Measurements from ENCODE around the gene CCDC92. TPM values are rescaled to one million over a fixed set of nuclear protein-coding genes. Genes with fewer than 3 reads are reported as not detected.

Gene CCDC92
- total and polyA plus RNA-seq, 2 of the 8 experiments (the other 6 are each of a cell fraction or from before 2014, with no cell fraction given): 0.43 to 0.51 TPM

- no peak overlapping the region for H2AFZ ChIP-seq (ENCODE audit: low read length)
- no peak for FAIRE-seq
Observed at GRCh38 chr12:123989168-123989567, 16.5 kb upstream of the CCDC92 start.

More at GRCh38 chr12:123989168-123989567, 16.5 kb upstream of the CCDC92 start:
- no peaks in the 10 kb centered on the region for H3K79me1 ChIP-seq (ENCODE audit: low read depth, low read length)
- H3K9me3 ChIP-seq (ENCODE audit: insufficient read depth in 2 of 2, low read depth in 1 of 2, low read length in 1 of 2): no peaks in the 10 kb centered on the region
- H2BK15ac ChIP-seq (ENCODE audit: low read length): no peak overlapping the region
- H4K91ac ChIP-seq (replicated peaks; ENCODE audit: insufficient read length, low read length): no peak overlapping the region
- H2BK5ac ChIP-seq (ENCODE audit: low read depth, low read length): no peak overlapping the region
- no peak overlapping the region for H4K5ac ChIP-seq (ENCODE audit: insufficient read length, low read depth, low read length)
- CTCF ChIA-PET (ENCODE audit: partially characterized antibody): interaction anchor here (0.6 kb wide), 1 partner anchor 1095 kb away, joined by 4 read pairs; no protein-coding TSS in a partner anchor
- H3K79me2 ChIP-seq (ENCODE audit: control insufficient read depth in 1 of 2, insufficient read depth in 2 of 2, low read length in 2 of 2): no peaks in the 10 kb centered on the region
- peaks cover 0 to 3% (median 0%) of the 10 kb centered on the region in 4 experiments; a peak in 2 of 8 replicates for H3K36me3 ChIP-seq (ENCODE audit: control insufficient read depth in 2 of 4, insufficient read depth in 4 of 4, low read length in 3 of 4)
- H3K56ac ChIP-seq (replicated peaks; ENCODE audit: insufficient read length, low read depth, low read length): no peak overlapping the region
- no peak overlapping the region for H3K4me2 ChIP-seq (ENCODE audit: insufficient read depth in 1 of 2, low read depth in 2 of 2, low read length in 2 of 2)
- POLR2A ChIA-PET (ENCODE audit: partially characterized antibody): no interaction called here
- H2BK20ac ChIP-seq (ENCODE audit: low read length): no peak overlapping the region
- no peak overlapping the region for H3K18ac ChIP-seq (ENCODE audit: extremely low read depth, low read length)
- TF ChIP-seq RXRA (IDR thresholded peaks at IDR 0.05; ENCODE audit: insufficient read depth, low read depth, low read length) (no peak), KDM5A (IDR thresholded peaks at IDR 0.05; ENCODE audit: low read length) (no peak), SP4 (IDR thresholded peaks at IDR 0.05; ENCODE audit: low read length) (no peak), SAP30 (IDR thresholded peaks at IDR 0.05; ENCODE audit: insufficient read depth, insufficient replicate concordance, low read length) (no peak), KDM4A (IDR thresholded peaks at IDR 0.05; ENCODE audit: low read depth, low read length, severe bottlenecking) (no peak), SRF (IDR thresholded peaks at IDR 0.05; ENCODE audit: low read depth, low read length) (no peak), CHD2 (IDR thresholded peaks at IDR 0.05; ENCODE audit: low read length) (no peak), POLR2A (IDR thresholded peaks at IDR 0.05; ENCODE audit: control extremely low read depth in 1 of 2, low read depth in 2 of 2, low read length in 2 of 2) (no peak)
- H3K4ac ChIP-seq (replicated peaks; ENCODE audit: insufficient read length, low read depth, low read length): no peak overlapping the region
- 79% methylated on average over 5 of the region's 5 CpGs; no CpG with 5 or more reads in 1 of the 2 experiments for WGBS, 2 experiments (ENCODE audit: extremely low coverage in 1 of 2, insufficient coverage in 1 of 2, insufficient read length in 1 of 2, insufficient replicate concordance in 2 of 2, low coverage in 1 of 2, low lambda C conversion rate in 2 of 2, missing lambda C conversion rate in 1 of 2)
- H3K9ac ChIP-seq (replicated peaks in 1 of 4; ENCODE audit: extremely low read depth in 1 of 4, low read depth in 3 of 4, low read length in 3 of 4): no peak overlapping the region
- H4K8ac ChIP-seq (ENCODE audit: extremely low read depth, insufficient read depth, low read length): no peak overlapping the region
- no peaks in the 10 kb centered on the region for H3K27me3 ChIP-seq (replicated peaks in 1 of 4; ENCODE audit: control insufficient read depth in 3 of 4, extremely low read depth in 1 of 4, insufficient read depth in 3 of 4, low read length in 3 of 4)
- H3K23me2 ChIP-seq (ENCODE audit: low read depth, low read length): no peaks in the 10 kb centered on the region
- H2AK5ac ChIP-seq (ENCODE audit: low read depth, low read length): no peak overlapping the region
- H2BK12ac ChIP-seq (ENCODE audit: low read depth, low read length): no peak overlapping the region
- H4K20me1 ChIP-seq (replicated peaks in 1 of 2; ENCODE audit: control insufficient read depth in 1 of 2, insufficient read depth in 2 of 2, low read length in 2 of 2): peaks cover 4 to 10% of the 10 kb centered on the region in 2 experiments
- H3K23ac ChIP-seq (ENCODE audit: insufficient read length): no peak overlapping the region
- H3K27ac ChIP-seq (ENCODE audit: low read depth, low read length): no peak overlapping the region
- H3K4me3 ChIP-seq (ENCODE audit: extremely low read depth in 1 of 4, insufficient read depth in 2 of 4, low read depth in 3 of 4, low read length in 4 of 4): no peak overlapping the region
- H2BK120ac ChIP-seq (replicated peaks; ENCODE audit: low read depth, low read length): no peak overlapping the region
- DNase-seq (ENCODE audit: low read depth in 1 of 2, low spot score in 2 of 2): no peak
- H3K14ac ChIP-seq (ENCODE audit: insufficient read length): no peak overlapping the region
- no peaks in the 10 kb centered on the region for H3K4me1 ChIP-seq (replicated peaks in 1 of 4; ENCODE audit: control insufficient read depth in 3 of 4, insufficient read depth in 4 of 4, low read length in 3 of 4)
